OCI-LY7 (cell line): ENCODE data around the gene JMJD4. TPM values are rescaled to one million over a fixed set of nuclear protein-coding genes. Genes with fewer than 3 reads are reported as not detected.
"Not testable (repeated sequence)": the region's sequence is repeated elsewhere in the genome, so short reads cannot be mapped to it uniquely, and the experiment has no call there.

ENCODE experiments used
- BruUV-seq: library from RNA; stranded (reverse); fragments of 400-500 nt; replicated peaks from 2 replicates; lab custom pipeline; 2021; lab: Mats Ljungman, UMichigan
- CTCF ChIA-PET: fragments of 300-600 bp; sonication (Branson Sonifier 250); formaldehyde crosslinking; loops from one replicate; lab custom pipeline; 2022; ENCODE audit warnings: antibody characterized with exemption; ENCODE audit not compliant: unreplicated experiment; lab: Charles Lee
- POLR2A ChIA-PET: fragments of 300-600 bp; sonication (Branson Sonifier 250); formaldehyde crosslinking; loops from one replicate; lab custom pipeline; 2022; ENCODE audit warnings: antibody characterized with exemption; lab: Charles Lee
- DNase-seq: peaks from one replicate; pipeline ENCODE4 v3.0.0-alpha.2; 2015; ENCODE audit warnings: low spot score
- H2AFZ ChIP-seq: fragments of 200-600 bp; sonication (generic), shearing (Covaris generic); 2 replicates; pipeline ENCODE4 v1.6.1; 2014; ENCODE audit warnings: mild to moderate bottlenecking, antibody characterized with exemption, low read length, moderate library complexity
- H3K27ac ChIP-seq: fragments of 200-600 bp; sonication (generic); 2 replicates; pipeline ENCODE4 v1.5.1; 2014; ENCODE audit warnings: mixed run types, low read depth, mild to moderate bottlenecking, moderate library complexity, low read length, inconsistent platforms; ENCODE audit not compliant: poor library complexity, severe bottlenecking
- H3K36me3 ChIP-seq: fragments of 200-600 bp; sonication (generic); 2 replicates; pipeline ENCODE4 v1.6.1; 2014; ENCODE audit warnings: mild to moderate bottlenecking, antibody characterized with exemption, low read length, moderate library complexity, mixed read lengths; ENCODE audit not compliant: insufficient read depth
- H3K4me1 ChIP-seq: fragments of 200-600 bp; sonication (generic); 2 replicates; pipeline ENCODE4 v1.5.1; 2014; ENCODE audit warnings: mild to moderate bottlenecking, low read length; ENCODE audit not compliant: insufficient read depth, poor library complexity, severe bottlenecking
- H3K4me2 ChIP-seq: fragments of 200-600 bp; sonication (generic); 2 replicates; pipeline ENCODE4 v1.6.1; 2014; ENCODE audit warnings: mild to moderate bottlenecking, low read length
- H3K4me3 ChIP-seq: fragments of 200-600 bp; sonication (generic); 2 replicates; pipeline ENCODE4 v1.5.1; 2014; ENCODE audit warnings: mild to moderate bottlenecking, low read depth, low read length; ENCODE audit not compliant: poor library complexity, severe bottlenecking
- H3K79me2 ChIP-seq: fragments of 200-600 bp; sonication (generic); 2 replicates; pipeline ENCODE4 v1.6.1; 2016; ENCODE audit warnings: low read depth, mild to moderate bottlenecking, low read length, moderate library complexity, mixed read lengths; ENCODE audit not compliant: insufficient read depth
- H3K9me2 ChIP-seq: fragments of 200-600 bp; sonication (generic); 2 replicates; pipeline ENCODE4 v1.6.1; 2016; ENCODE audit warnings: mild to moderate bottlenecking, low read length, mixed read lengths; ENCODE audit not compliant: insufficient read depth
- H3K9me3 ChIP-seq: fragments of 200-600 bp; sonication (generic); 2 replicates; pipeline ENCODE4 v1.6.1; 2014; ENCODE audit warnings: mild to moderate bottlenecking, mixed run types, low read length, mixed read lengths
- H4K20me1 ChIP-seq: fragments of 200-600 bp; sonication (generic); 2 replicates; pipeline ENCODE4 v1.6.1; 2014; ENCODE audit warnings: mild to moderate bottlenecking, antibody characterized with exemption, low read length, moderate library complexity, mixed read lengths; ENCODE audit not compliant: insufficient read depth
- EZH2phosphoT487 ChIP-seq: fragments of 200-600 bp; sonication (generic); IDR thresholded peaks from 2 replicates; pipeline ENCODE4 v1.6.1; 2018; ENCODE audit warnings: low read depth, borderline replicate concordance, mild to moderate bottlenecking, mixed run types, antibody characterized with exemption, low read length, moderate library complexity, mixed read lengths
- intact Hi-C: fragments of 100-400 bp; cut with micrococcal nuclease; formaldehyde crosslinking; loops from one replicate; pipeline ENCODE4 v1.10.0; 2022; ENCODE audit not compliant: unreplicated experiment
- total RNA-seq, 2 experiments: library from RNA; depleted of rRNA in 1 of 2; stranded (reverse); fragments of >200 nt in 1 of 2; shearing (Covaris generic) in 1 of 2; gene quantifications; 2 replicates each; pipeline ENCODE4 v1.2.3, GENCODE V29; 2014 to 2022
- TF ChIP-seq, protein P1 (sequence below): fragments of 200-600 bp; sonication (generic); conservative IDR thresholded peaks from 2 replicates; pipeline ENCODE4 v1.5.1; 2014; ENCODE audit warnings: mild to moderate bottlenecking, antibody characterized with exemption, low read length, moderate library complexity, mixed read lengths

The JMJD4 gene
- total RNA-seq, 2 experiments from 2014 or later, result 27.8 to 41.8 TPM

DNA sequence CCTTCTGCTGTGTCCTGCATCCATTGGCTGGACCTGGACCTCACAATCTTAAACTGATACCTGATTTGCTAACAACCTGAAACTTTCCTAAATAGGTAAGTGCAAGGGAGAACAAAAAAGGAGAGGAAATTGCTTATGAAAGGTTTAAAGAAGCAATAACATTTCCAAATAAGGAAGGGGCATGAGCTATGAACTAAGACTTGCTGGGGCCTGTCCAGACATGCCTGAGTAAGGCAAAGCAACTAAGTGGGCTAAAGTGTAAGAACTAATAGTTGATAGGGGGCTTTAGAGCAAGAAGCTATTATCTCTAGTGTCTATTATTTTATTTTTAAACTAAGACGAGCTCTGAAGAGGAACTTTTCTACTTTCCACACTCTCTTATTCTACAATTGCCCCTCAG, 11.6 kb downstream of the JMJD4 start:
- H3K36me3 ChIP-seq, result no peaks in the 10 kb centered on the region
- H3K79me2 ChIP-seq, result no peaks in the 10 kb centered on the region
- POLR2A ChIA-PET, result interaction anchor here (0.8 kb wide), 1 partner anchor 9 kb away, joined by 3 read pairs; no protein-coding TSS in a partner anchor
- no peak overlapping the region for H3K27ac ChIP-seq
- H3K4me2 ChIP-seq, result no peak overlapping the region
- no peak for DNase-seq
- CTCF ChIA-PET, result no interaction called here
- H3K4me1 ChIP-seq, result peaks cover 16% of the 10 kb centered on the region
- H2AFZ ChIP-seq, result no peak overlapping the region
- intact Hi-C loops, result no loop called here
- no peak overlapping the region for H3K4me3 ChIP-seq
- no peaks in the 10 kb centered on the region for H3K9me3 ChIP-seq
- H3K9me2 ChIP-seq, result no peaks in the 10 kb centered on the region
- no peak for TF ChIP-seq EZH2phosphoT487
- TF ChIP-seq, protein P1, sequence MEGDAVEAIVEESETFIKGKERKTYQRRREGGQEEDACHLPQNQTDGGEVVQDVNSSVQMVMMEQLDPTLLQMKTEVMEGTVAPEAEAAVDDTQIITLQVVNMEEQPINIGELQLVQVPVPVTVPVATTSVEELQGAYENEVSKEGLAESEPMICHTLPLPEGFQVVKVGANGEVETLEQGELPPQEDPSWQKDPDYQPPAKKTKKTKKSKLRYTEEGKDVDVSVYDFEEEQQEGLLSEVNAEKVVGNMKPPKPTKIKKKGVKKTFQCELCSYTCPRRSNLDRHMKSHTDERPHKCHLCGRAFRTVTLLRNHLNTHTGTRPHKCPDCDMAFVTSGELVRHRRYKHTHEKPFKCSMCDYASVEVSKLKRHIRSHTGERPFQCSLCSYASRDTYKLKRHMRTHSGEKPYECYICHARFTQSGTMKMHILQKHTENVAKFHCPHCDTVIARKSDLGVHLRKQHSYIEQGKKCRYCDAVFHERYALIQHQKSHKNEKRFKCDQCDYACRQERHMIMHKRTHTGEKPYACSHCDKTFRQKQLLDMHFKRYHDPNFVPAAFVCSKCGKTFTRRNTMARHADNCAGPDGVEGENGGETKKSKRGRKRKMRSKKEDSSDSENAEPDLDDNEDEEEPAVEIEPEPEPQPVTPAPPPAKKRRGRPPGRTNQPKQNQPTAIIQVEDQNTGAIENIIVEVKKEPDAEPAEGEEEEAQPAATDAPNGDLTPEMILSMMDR, result no peak
- no peaks in the 10 kb centered on the region for H4K20me1 ChIP-seq
- BruUV-seq, result no TSS peak

DNA sequence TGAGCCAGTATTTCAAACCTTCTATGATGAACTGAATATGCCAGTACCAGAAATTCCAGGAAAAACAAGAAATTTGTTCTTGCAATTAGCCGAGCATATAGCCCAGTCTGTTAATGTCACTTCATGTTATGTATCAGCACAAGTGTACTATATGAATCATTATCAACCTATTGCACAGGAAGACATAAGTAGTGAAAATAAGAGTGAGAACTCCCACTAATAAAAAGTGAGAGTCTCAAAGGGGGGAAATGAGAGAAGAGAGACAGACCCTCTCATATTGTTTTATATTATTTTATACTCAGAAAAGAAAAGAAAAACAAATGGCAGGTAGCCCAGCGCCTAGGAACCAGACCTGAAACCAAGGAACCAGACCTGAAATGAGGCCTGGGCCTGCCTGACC, 16.2 kb downstream of the JMJD4 start:
- Histone ChIP-seq H2AFZ (no peak overlapping the region), H3K4me2 (no peak overlapping the region), H4K20me1 (no peaks in the 10 kb centered on the region), H3K4me1 (no peaks in the 10 kb centered on the region), H3K9me2 (no peaks in the 10 kb centered on the region), H3K9me3 (no peaks in the 10 kb centered on the region), H3K36me3 (no peaks in the 10 kb centered on the region), H3K27ac (no peak overlapping the region), H3K4me3 (no peak overlapping the region), H3K79me2 (no peaks in the 10 kb centered on the region)
- DNase-seq, result no peak
- TF ChIP-seq, protein P1, result no peak
- no peak for TF ChIP-seq EZH2phosphoT487
- no TSS peak for BruUV-seq
- ChIA-PET CTCF (no interaction called here), POLR2A (no interaction called here)
- intact Hi-C loops, result no loop called here

DNA sequence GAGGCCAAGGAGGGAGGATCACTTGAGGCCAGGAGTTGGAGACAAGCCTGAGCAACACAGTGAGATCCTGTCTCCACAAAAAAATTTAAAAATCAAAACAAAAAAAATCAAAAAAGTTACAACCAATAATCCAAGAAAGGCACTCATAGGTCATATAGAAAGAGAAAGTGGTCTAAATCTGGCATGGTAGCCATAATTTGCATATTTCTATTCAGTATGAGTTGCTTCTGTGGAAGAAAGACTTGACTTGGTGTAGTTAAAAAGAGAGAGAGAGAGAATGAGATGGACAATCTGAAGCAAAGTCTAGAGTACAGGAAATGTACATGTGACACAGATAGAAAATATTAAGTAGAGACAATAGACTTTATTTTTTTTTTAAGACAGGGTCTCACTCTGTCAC, 22.5 kb downstream of the JMJD4 start:
- no peak for TF ChIP-seq EZH2phosphoT487
- Histone ChIP-seq H2AFZ (no peak overlapping the region), H3K27ac (no peak overlapping the region), H3K4me2 (no peak overlapping the region), H4K20me1 (no peaks in the 10 kb centered on the region), H3K9me3 (no peaks in the 10 kb centered on the region), H3K79me2 (no peaks in the 10 kb centered on the region), H3K4me1 (no peaks in the 10 kb centered on the region), H3K4me3 (no peak overlapping the region), H3K36me3 (no peaks in the 10 kb centered on the region), H3K9me2 (no peaks in the 10 kb centered on the region)
- POLR2A ChIA-PET, result interaction anchor here (0.6 kb wide), 1 partner anchor 15 kb away, joined by 3 read pairs; no protein-coding TSS in a partner anchor
- intact Hi-C loops, result no loop called here
- no TSS peak for BruUV-seq
- DNase-seq, result no peak
- CTCF ChIA-PET, result no interaction called here

DNA sequence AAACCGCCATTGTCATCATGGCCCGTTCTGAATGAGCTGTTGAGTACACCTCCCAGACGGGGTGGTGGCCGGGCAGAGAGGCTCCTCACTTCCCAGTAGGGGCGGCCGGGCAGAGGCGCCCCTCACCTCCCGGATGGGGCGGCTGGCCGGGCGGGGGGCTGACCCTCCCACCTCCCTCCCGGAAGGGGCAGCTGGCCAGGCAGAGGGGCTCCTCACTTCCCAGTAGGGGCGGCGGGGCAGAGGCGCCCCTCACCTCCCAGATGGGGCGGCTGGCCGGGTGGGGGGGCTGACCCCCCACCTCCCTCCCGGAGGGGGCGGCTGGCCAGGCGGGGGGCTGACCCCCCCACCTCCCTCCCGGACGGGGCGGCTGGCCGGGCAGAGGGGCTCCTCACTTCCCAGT, 24.6 kb downstream of the JMJD4 start:
- H3K9me2 ChIP-seq, H3K36me3 ChIP-seq, H3K4me3 ChIP-seq, H3K4me2 ChIP-seq, H3K9me3 ChIP-seq, BruUV-seq, CTCF ChIA-PET, H2AFZ ChIP-seq, H3K79me2 ChIP-seq, H4K20me1 ChIP-seq, H3K4me1 ChIP-seq, H3K27ac ChIP-seq, intact Hi-C loops, DNase-seq, POLR2A ChIA-PET: not testable (repeated sequence)
